GM19351 (cell line): ENCODE results near the gene NUDT6.

Source experiments
- ATAC-seq: cut with Tn5 transposase; IDR thresholded peaks from one replicate; pipeline ENCODE4 v1.9.1; 2021; ENCODE audit warnings: mild to moderate bottlenecking, moderate library complexity; ENCODE audit not compliant: unreplicated experiment

Gene NUDT6

GRCh38 chr4:122914938-122915337 is 7.5 kb downstream of the NUDT6 start:
- no peak for ATAC-seq

DNA sequence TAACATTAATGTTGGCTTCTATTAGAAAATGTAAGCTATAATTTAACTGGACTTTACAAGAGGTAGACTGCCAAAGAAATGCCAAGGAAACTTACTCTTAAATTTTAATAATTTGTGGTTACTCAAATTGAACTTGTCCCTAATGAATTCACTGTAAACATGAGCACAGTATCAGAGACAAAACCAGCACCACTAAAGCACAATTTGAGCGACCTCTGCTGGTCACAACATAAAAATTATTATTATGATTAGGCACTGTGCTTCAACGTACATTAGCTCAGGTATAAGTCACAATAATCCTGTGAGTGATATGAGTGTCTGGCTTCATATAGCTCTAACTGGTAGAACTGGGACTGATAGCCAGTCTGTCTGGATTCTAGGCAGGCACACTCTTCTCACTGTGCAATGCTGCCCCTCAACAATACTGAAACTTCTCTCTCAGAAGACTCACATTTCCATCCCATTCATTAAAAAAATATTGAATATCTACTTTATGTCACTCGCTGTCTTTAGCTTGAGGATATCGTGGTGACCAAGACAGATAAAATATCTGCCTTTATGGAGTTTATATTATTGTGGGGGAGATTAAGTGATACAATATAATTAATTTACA is 8.0 kb downstream of the NUDT6 start:
- peak; percentile 94 for ATAC-seq

- no peak for ATAC-seq
Measured at GRCh38 chr4:122912810-122913575, 9.4 kb downstream of the NUDT6 start.

GRCh38 chr4:122911588-122911987 is 10.8 kb downstream of the NUDT6 start:
- no peak for ATAC-seq

GRCh38 chr4:122909683-122910082 is 12.7 kb downstream of the NUDT6 start:
- no peak for ATAC-seq

DNA sequence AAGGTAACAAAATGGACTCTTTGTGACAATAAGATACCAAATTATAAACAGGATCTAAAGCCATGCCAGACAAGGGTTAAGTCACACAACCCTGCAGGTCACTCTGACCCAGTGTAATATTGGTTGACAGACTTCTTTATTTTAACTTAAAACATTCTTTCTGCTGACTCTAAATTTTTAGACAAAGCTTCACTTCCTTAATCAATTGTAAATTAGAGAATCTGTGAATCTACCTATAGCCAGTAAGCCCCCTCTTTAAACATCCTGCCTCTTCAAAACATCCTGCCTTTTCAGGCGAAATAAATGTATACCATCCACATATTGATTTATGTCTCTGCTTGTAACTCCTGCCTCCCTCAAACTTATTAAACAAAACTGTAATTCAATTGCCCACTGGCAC is 14.2 kb downstream of the NUDT6 start:
- ATAC-seq = no peak

GRCh38 chr4:122906859-122907305 is 15.5 kb downstream of the NUDT6 start:
- no peak for ATAC-seq

DNA sequence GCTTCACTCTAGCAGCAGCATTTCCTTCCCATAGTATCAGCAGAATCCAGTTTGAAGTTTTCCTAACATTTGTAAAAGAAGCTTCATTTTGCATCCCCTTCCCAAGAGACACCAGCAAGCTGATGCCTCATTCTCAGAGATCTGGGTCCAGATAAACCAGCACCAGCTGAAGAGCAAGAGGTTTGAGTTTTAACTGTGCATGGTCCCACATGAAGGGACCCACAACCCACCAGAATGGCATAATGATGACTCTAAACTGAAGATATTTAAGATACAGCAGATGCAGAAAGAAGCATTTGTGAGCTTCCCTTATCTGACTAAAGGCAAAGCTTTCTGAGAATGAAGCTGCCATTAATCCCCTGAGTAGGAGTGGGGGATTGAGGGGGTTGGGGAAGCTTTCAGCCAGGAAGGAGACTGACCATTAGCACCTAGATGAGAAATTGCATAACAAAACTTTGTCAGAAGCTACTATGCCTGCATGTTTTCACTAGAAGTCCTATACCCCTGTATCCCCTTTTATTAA is 18.6 kb downstream of the NUDT6 start:
- no peak for ATAC-seq

- ATAC-seq = no peak
Measured at GRCh38 chr4:122901247-122902010, 21.0 kb downstream of the NUDT6 start.

DNA sequence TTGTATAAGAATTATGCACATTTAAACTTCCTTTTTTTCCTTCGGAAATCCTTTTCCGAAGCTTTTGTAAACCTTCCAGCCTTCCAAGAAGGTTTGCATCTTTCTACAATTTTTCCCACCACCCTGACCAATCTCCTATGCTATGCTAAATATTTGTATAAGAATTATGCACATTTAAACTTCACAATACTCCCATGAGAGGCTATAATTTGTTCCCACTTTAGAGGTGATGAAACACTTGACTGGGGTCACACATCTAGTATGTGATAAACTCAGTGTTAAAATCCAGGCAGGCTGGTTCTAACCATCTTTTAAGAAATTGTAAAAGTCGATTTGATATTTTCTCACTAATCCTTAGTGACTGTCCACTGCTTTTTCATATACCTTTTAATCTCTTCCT is 22.1 kb downstream of the NUDT6 start:
- ATAC-seq = no peak

DNA sequence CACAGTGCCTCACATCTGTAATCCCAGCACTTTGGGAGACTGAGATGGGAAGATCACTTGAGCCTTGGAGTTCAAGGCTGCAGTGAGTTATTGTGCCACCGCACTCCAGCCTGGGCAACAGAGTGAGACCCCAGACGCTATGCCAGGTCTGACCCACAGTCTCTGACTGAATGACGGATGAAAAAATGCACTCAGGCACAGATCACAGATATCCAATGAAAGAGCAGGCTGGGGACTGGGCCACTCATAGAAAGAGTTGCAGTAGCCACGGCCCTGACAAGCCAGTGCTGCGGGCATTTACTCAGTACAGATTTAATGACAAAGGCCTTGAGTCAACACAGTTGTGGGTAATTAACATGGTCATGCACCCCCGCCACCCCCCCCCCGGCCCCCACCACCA is 22.7 kb downstream of the NUDT6 start:
- ATAC-seq = no peak

GRCh38 chr4:122898370-122899150 is 23.8 kb downstream of the NUDT6 start:
- ATAC-seq = no peak

GRCh38 chr4:122896270-122896669 is 26.1 kb downstream of the NUDT6 start:
- no peak for ATAC-seq

DNA sequence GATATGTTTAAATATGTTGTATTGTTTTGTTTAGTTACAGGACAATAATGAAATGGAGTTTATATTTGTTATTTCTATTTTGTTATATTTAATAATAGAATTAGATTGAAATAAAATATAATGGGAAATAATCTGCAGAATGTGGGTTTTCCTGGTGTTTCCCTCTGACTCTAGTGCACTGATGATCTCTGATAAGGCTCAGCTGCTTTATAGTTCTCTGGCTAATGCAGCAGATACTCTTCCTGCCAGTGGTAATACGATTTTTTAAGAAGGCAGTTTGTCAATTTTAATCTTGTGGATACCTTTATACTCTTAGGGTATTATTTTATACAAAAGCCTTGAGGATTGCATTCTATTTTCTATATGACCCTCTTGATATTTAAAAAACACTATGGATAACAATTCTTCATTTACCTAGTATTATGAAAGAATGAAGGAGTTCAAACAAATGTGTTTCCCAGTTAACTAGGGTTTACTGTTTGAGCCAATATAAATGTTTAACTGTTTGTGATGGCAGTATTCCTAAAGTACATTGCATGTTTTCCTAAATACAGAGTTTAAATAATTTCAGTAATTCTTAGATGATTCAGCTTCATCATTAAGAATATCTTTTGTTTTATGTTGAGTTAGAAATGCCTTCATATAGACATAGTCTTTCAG is 26.9 kb downstream of the NUDT6 start:
- ATAC-seq = no peak

DNA sequence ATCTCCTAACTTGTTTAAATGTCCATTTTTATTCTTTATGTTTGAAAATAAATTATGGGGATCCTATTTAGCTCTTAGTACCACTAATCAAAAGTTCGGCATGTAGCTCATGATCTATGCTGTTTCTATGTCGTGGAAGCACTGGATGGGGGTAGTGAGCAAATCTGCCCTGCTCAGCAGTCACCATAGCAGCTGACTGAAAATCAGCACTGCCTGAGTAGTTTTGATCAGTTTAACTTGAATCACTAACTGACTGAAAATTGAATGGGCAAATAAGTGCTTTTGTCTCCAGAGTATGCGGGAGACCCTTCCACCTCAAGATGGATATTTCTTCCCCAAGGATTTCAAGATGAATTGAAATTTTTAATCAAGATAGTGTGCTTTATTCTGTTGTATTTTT is 27.6 kb downstream of the NUDT6 start:
- ATAC-seq = no peak

- ATAC-seq = no peak
Measured at GRCh38 chr4:122890147-122890795, 32.1 kb downstream of the NUDT6 start.

DNA sequence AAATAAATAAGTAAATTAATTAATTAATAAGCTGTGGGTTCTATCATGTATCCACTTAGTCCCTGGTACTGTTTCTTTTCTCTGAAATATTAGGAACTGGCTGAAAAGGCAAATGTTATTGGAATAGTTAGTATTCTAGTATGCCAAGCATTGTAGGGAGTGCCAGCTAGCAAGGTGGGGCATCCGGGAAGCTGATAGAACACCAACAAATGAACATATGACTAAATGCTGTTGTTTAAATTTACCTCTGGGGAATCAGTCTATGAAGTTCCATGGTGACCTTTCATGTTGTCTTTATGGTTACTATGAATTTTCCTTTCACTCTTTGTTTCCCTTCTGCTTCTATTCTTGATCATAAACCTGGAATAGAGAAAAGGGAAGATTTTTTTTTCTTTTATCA is 32.7 kb downstream of the NUDT6 start:
- ATAC-seq = no peak

DNA sequence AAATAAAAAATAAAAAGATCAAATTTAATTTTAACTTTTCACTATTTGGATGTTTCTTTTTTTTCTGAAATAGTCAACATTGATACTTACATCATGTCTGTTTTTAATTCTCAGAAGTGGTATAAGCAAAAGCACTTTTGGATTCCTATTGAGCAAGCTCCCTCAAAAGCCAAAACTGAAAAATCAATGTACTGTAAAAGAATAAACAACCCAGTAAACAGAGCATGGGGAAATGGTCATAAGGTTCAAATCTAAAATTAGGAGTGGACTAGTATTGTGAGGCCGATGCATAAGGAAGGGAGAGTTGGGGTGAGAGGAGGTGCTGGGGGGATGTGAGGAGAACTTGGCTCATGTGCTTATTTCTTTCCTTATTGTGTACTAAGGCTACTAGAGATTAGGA is 37.9 kb downstream of the NUDT6 start:
- ATAC-seq = no peak

DNA sequence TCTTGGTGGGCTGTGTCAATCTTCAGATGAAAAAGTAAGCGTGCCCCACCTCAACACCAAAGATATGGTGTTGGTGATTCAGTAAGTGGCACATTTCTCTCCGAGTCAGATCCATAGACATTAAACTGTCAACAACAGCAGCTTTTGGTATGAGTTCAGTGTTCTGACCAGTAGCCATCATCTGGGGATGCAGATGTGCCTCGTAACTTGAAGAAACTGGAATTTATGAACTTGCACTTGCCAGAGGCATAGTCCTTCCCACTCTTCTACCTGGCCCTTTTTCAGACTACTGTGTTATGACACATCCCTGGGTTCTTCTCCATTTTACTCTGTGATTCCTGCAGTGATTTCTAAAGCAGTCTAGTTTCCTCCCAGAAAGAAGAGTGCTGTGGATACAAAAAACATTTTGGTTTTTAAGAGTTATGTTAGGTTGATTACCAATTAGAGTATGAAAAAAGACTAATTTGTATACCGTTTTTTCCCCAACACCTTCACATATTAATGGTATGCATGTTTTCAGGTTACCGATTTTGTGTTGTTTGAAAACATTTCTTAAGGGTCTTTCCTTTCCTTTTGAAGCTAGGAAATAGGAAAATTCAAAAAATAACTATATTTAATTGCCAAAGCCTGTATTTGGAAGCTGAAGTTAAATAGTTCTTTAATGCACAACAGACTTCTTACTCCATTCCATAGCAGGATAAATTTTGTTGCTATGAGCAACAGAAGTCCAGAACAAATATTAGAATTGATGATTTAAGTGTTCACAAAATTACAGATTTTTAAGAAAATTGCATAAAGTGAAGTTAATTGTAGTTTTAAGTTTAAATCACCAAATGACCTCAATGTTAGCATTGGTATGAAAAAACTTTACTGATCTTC is 39.3 kb downstream of the NUDT6 start:
- ATAC-seq = no peak
